Measurements from ENCODE around the gene TNC. TPM values are rescaled to one million over a fixed set of nuclear protein-coding genes. Genes with fewer than 3 reads are reported as not detected.

TNC gene
- total RNA-seq, 6 experiments from 2014 or later = 51.6 to 86.3 (median 70.4) TPM

DNA sequence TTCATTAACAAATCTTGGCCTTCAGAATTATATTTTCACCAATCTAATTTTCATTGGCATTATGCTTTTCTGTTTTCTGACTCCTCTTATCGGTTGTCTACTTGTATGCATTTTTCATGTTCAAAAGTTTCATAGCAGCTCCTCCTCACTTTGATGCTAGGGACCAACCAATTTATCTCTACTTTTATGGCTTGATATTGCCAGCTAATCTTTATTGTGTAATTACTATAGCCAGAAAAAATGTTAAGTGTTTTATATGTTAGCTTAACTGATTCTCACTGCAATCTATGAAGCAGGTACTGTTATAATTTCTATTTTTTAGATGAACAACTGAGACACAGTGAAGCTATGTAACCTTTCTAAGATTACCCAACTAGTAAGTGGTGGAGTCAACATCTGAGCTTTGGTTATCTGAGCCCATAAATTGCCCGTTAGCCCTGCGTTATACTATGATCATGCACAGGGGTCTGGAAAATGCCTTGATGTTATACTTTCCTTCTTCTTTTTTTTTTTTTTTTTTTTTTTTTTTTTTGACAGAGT lies 34.4 kb upstream of the TNC start:
- DNase-seq = no peak
- Mint-ChIP-seq H3K4me1 (ENCODE audit: low read depth) (peaks cover 33% of the 10 kb centered on the region), H3K4me3 (no peak overlapping the region), H3K27ac (no peak overlapping the region), H3K27me3 (ENCODE audit: insufficient read depth) (peaks cover 1% of the 10 kb centered on the region; the same call in 1 of the 2 replicates), H3K9me3 (no peaks in the 10 kb centered on the region), H3K36me3 (ENCODE audit: low read depth) (no peaks in the 10 kb centered on the region)
- no peak for TF ChIP-seq CTCF (IDR thresholded peaks at IDR 0.05)

GRCh38 chr9:115148721-115149120 lies 30.8 kb upstream of the TNC start:
- TF ChIP-seq CTCF (IDR thresholded peaks at IDR 0.05) = no peak
- Mint-ChIP-seq H3K4me1 (ENCODE audit: low read depth) (peaks cover 41% of the 10 kb centered on the region), H3K27me3 (ENCODE audit: insufficient read depth) (peaks cover 1% of the 10 kb centered on the region; the same call in 1 of the 2 replicates), H3K9me3 (no peaks in the 10 kb centered on the region), H3K4me3 (no peak overlapping the region), H3K27ac (no peak overlapping the region), H3K36me3 (ENCODE audit: low read depth) (no peaks in the 10 kb centered on the region)
- no peak for DNase-seq

DNA sequence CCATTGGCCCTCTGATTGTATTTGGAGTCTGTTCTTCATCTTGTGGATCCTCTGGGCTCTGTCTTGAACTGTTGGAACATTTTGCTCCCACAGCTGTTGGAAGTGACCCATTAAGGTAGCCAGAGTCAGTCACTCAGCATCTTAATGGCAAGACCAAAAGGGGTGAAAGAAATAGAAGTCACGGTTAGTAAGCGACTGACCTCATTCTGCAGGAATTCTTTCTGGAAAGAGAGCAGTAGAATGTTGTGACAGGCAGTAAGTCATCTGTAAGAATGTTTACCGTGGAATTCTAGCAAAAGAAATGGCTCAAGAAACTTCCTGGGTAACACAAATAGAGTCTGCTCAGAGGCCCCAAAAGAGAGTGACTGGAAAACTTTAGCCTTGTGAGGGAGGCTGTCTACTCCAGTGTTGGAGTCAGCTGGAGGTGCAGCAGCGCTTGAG lies 28.6 kb upstream of the TNC start:
- Mint-ChIP-seq H3K4me3 (peak overlapping the region; percentile 60), H3K27me3 (ENCODE audit: insufficient read depth) (no peaks in the 10 kb centered on the region), H3K4me1 (ENCODE audit: low read depth) (peaks cover 46% of the 10 kb centered on the region), H3K9me3 (peaks cover 4% of the 10 kb centered on the region), H3K27ac (peak overlapping the region; percentile 92), H3K36me3 (ENCODE audit: low read depth) (peaks cover 13% of the 10 kb centered on the region)
- TF ChIP-seq CTCF (IDR thresholded peaks at IDR 0.05) = no peak
- peak; percentile 92 for DNase-seq

GRCh38 chr9:115144706-115145105 lies 26.7 kb upstream of the TNC start:
- no peak overlapping the region for H3K4me3 Mint-ChIP-seq
- H3K9me3 Mint-ChIP-seq = peaks cover 4% of the 10 kb centered on the region
- no peak for TF ChIP-seq CTCF (IDR thresholded peaks at IDR 0.05)
- DNase-seq = no peak
- H3K27ac Mint-ChIP-seq = no peak overlapping the region
- no peaks in the 10 kb centered on the region for H3K27me3 Mint-ChIP-seq (ENCODE audit: insufficient read depth)
- H3K36me3 Mint-ChIP-seq (ENCODE audit: low read depth) = peaks cover 20% of the 10 kb centered on the region
- peaks cover 46% of the 10 kb centered on the region for H3K4me1 Mint-ChIP-seq (ENCODE audit: low read depth)

GRCh38 chr9:115143689-115144088 lies 25.7 kb upstream of the TNC start:
- peaks cover 2% of the 10 kb centered on the region; the same call in 1 of the 2 replicates for H3K27me3 Mint-ChIP-seq (ENCODE audit: insufficient read depth)
- no peak overlapping the region for H3K27ac Mint-ChIP-seq
- TF ChIP-seq CTCF (IDR thresholded peaks at IDR 0.05) = no peak
- peaks cover 20% of the 10 kb centered on the region for H3K36me3 Mint-ChIP-seq (ENCODE audit: low read depth)
- peaks cover 48% of the 10 kb centered on the region for H3K4me1 Mint-ChIP-seq (ENCODE audit: low read depth)
- H3K4me3 Mint-ChIP-seq = no peak overlapping the region
- no peak for DNase-seq
- peaks cover 4% of the 10 kb centered on the region for H3K9me3 Mint-ChIP-seq

Measured in HFFc6 (cell line).